Measurements from ENCODE around the gene NT5C3B. TPM values are rescaled to one million over a fixed set of nuclear protein-coding genes. Genes with fewer than 3 reads are reported as not detected.

The NT5C3B gene
- total RNA-seq, 1 donor from 2014 or later = 63.6 TPM

GRCh38 chr17:41797377-41797776, 38.7 kb downstream of the NT5C3B start:
- peaks cover 2% of the 10 kb centered on the region for H3K36me3 Mint-ChIP-seq (ENCODE audit: unreplicated experiment)
- H3K27me3 Mint-ChIP-seq (ENCODE audit: unreplicated experiment) = no peaks in the 10 kb centered on the region
- no peak for TF ChIP-seq CTCF (IDR thresholded peaks at IDR 0.05)
- H3K9me3 Mint-ChIP-seq (ENCODE audit: unreplicated experiment) = no peaks in the 10 kb centered on the region
- DNase-seq (ENCODE audit: extremely low spot score, unreplicated experiment) = no peak
- no peak overlapping the region for H3K4me3 Mint-ChIP-seq (ENCODE audit: unreplicated experiment)
- H3K27ac Mint-ChIP-seq (ENCODE audit: unreplicated experiment) = no peak overlapping the region
- peaks cover 30% of the 10 kb centered on the region for H3K4me1 Mint-ChIP-seq (ENCODE audit: unreplicated experiment)

- no peak for TF ChIP-seq CTCF (IDR thresholded peaks at IDR 0.05)
- Mint-ChIP-seq H3K27ac (ENCODE audit: unreplicated experiment) (no peak overlapping the region), H3K9me3 (ENCODE audit: unreplicated experiment) (no peaks in the 10 kb centered on the region), H3K36me3 (ENCODE audit: unreplicated experiment) (no peaks in the 10 kb centered on the region), H3K27me3 (ENCODE audit: unreplicated experiment) (no peaks in the 10 kb centered on the region), H3K4me1 (ENCODE audit: unreplicated experiment) (peaks cover 30% of the 10 kb centered on the region), H3K4me3 (ENCODE audit: unreplicated experiment) (no peak overlapping the region)
- DNase-seq (ENCODE audit: extremely low spot score, unreplicated experiment) = no peak
Observed at GRCh38 chr17:41796121-41796895, 39.7 kb downstream of the NT5C3B start.

DNA sequence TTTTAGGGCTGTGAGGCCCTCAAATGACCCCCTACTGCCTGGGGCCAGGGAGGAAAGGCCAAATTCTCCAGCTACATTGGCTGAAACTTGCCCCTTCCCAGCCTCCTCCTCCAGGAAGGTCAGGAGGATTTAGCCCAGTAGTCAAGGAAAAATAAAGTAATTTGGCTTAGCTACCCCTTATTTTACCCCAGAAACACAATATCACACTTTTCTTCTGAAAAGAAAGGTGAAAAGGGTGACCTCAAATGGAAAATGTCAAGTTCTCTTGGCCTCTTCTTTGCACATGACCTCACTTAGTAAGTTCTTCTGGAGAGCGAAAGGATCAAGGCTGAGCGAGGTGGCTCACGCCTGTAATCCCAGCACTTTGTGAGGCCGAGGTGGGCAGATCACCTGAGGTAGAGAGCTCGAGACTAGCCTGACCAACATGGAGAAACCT, 41.5 kb downstream of the NT5C3B start:
- no peak for DNase-seq (ENCODE audit: extremely low spot score, unreplicated experiment)
- Mint-ChIP-seq H3K27ac (ENCODE audit: unreplicated experiment) (no peak overlapping the region), H3K27me3 (ENCODE audit: unreplicated experiment) (no peaks in the 10 kb centered on the region), H3K4me3 (ENCODE audit: unreplicated experiment) (no peak overlapping the region), H3K9me3 (ENCODE audit: unreplicated experiment) (no peaks in the 10 kb centered on the region), H3K4me1 (ENCODE audit: unreplicated experiment) (peaks cover 24% of the 10 kb centered on the region), H3K36me3 (ENCODE audit: unreplicated experiment) (no peaks in the 10 kb centered on the region)
- no peak for TF ChIP-seq CTCF (IDR thresholded peaks at IDR 0.05)

GRCh38 chr17:41793784-41794539, 42.1 kb downstream of the NT5C3B start:
- no peak for TF ChIP-seq CTCF (IDR thresholded peaks at IDR 0.05)
- Mint-ChIP-seq H3K9me3 (ENCODE audit: unreplicated experiment) (no peaks in the 10 kb centered on the region), H3K27ac (ENCODE audit: unreplicated experiment) (no peak overlapping the region), H3K4me1 (ENCODE audit: unreplicated experiment) (peaks cover 24% of the 10 kb centered on the region), H3K36me3 (ENCODE audit: unreplicated experiment) (no peaks in the 10 kb centered on the region), H3K27me3 (ENCODE audit: unreplicated experiment) (no peaks in the 10 kb centered on the region), H3K4me3 (ENCODE audit: unreplicated experiment) (no peak overlapping the region)
- no peak for DNase-seq (ENCODE audit: extremely low spot score, unreplicated experiment)
